GM19193 (cell line): ENCODE measurements around the gene RRAGC.

Experiments used
- POLR2A ChIP-seq: IDR thresholded peaks from 4 replicates; pipeline ENCODE4 v1.6.1; 2011; ENCODE audit not compliant: insufficient read depth, insufficient read length; ENCODE audit errors: extremely low read depth

The RRAGC gene

GRCh38 chr1:38831731-38832369, 27.7 kb downstream of the RRAGC start:
- no peak for TF ChIP-seq POLR2A

- TF ChIP-seq POLR2A = no peak
Measured at GRCh38 chr1:38829368-38829767, 30.2 kb downstream of the RRAGC start.

- TF ChIP-seq POLR2A = no peak
Measured at GRCh38 chr1:38827318-38827717, 32.3 kb downstream of the RRAGC start.

GRCh38 chr1:38826886-38827285, 32.7 kb downstream of the RRAGC start:
- no peak for TF ChIP-seq POLR2A

GRCh38 chr1:38826262-38826661, 33.3 kb downstream of the RRAGC start:
- TF ChIP-seq POLR2A = no peak

GRCh38 chr1:38820860-38821259, 38.7 kb downstream of the RRAGC start:
- no peak for TF ChIP-seq POLR2A

DNA sequence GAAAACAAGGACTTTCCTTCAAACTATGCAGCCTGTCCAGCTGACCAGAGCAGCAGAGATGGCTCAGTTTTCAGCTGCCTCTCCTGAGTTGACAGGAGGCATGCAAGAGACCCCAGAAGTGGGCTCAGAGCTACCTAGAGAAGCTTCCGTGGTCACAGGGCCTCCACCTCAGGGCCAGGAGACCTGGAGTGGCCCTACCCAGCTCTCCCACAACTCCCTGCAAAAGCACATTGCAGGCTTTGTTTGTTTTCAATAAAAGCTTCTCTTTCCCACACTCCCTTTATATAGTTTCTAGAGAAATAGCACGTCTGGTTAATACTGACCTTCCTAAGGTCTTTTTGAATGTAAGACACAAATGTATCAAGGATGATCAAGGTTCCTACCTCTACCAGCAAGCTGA, 40.1 kb downstream of the RRAGC start:
- TF ChIP-seq POLR2A = no peak

DNA sequence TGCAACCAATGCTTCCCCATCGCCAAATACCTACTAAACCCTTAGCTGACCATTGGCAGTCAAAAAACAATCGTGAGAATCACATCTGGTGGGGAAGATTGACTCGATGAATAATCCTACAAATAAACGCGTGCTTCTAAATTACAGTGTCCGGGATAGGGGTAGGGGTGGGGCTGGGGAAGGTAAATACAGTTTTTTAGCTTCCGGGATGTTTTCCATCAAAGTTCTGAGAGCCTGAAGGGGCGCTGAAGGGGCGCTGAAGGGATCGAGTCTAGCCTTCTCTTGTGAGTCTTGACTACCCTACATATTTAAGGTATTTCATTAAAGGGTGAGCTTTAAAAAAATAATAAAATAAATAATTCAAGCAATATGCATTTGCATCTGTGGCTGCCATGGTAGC, 40.5 kb downstream of the RRAGC start:
- TF ChIP-seq POLR2A = no peak

DNA sequence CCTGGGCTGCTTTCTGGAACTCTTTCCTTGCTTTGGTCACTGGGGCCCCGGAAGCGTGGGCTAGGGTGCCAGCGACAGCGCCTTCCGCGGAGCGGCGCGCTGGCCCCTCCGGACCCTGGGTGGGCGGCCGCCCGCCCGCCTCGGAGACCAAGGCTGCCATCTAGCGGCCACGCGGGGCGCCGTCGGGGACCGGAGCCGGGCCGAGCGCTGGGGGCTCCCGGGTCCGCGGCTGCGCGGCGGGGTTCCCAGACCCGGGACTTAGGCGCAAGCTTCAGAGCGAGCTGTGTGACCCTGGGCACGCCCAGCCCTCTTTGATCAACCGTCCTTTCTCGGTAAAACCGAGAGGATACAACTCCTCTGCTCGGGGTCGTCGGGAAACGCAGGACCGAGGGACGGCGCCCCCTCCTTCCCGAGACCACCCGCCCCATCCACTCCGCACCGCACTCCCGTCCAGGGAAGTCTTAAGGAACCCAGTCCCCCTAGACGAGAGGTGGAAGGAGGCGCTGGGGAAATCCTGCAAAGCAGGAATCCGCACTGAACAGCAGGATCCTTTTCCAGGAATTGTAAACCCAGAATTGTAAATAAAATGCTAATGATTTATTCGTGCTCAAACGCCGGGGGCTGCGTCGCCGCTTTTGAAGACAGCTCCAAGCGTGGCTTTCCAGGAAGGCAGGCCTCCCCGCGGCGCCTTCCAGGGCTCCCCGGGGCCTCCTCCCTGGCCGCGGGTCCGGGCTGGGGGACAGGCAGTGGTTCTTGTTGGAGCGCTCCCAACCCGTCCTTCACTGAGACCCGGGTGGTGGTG, 41.2 kb downstream of the RRAGC start:
- TF ChIP-seq POLR2A = no peak

DNA sequence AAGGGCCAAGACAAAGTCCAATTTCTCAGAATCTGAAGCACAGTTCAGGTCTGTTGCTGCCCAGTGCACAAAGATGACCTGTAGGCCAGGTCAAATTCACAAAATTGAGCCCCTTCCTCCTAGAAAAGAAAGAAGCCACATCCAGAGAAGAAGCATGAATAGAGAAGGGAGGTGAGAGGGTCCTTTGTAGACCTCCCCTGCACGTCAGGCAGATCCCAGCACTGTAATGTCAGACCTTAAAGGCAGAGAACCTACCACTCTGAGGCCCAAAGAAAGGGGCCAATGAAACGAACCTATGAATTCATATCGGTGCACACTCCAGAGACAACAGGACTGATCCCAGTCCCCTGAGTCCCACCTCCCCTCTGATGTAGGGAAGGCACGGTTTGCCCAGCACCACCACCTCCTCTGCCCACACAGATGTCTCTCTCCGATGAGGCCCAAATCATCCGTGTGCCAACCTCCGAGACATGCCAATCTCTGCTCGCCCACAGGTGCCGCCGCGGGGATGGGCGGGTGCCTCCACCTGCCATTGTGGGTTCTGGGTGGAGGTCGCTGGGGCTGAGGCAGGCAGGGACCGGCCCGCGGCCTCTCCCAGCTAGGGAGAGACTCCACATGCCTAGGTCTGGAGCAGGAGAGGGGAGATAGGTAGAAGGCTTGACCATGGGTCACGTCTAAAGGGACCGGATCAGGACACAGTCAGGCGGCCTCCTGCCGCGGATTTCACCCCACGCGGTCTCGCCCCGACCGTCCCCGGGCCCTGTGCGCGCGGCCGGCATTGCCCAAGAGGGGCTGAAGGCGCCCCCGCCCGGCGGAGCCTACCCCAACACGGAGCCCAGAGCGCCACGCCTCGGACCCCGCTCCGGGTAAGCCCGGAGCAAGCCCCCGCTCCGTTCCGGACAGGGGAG, 42.1 kb downstream of the RRAGC start:
- TF ChIP-seq POLR2A = no peak

GRCh38 chr1:38815903-38816627, 43.5 kb downstream of the RRAGC start:
- TF ChIP-seq POLR2A = peak; percentile 23

DNA sequence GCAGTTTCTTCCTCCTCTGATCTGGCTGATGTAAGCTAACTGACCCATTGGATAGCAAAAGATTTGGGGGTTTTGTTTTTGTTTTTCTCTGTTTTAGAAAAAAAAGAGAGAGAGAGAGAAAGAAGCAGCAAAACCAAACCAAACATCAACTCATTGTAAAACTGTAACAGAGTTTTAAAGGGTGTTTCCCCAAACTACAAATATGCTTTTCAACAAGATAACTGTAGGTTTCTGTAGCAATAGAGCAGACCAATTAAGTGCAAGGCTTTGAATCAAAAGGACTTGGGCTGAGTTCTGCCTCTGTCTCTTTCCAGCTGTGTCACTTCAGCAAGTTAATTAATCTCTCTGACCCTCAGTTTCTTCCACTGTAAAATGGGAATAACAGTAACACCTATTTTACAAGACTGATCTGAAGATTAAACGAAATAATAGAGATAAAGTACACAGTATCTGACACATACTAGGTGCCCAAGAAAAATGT, 44.5 kb downstream of the RRAGC start:
- no peak for TF ChIP-seq POLR2A

GRCh38 chr1:38814444-38814983, 45.1 kb downstream of the RRAGC start:
- TF ChIP-seq POLR2A = no peak

DNA sequence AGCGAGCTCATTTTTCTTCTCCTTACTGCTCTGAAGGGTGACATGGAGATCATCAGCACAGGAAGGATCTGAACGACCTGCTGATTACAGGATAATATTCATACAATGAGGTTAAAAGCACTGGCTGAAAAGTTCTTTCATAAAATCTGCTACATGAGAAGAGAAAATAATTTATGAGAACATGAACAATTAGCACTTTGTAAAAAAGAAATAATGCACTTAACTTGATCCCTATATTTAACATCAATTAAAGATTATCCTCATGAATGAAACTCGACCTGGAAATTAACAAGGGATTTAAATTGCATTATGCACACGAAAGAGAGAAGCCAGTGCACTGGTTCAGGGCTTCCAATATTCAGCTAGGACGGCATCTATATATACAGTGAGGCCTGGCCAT, 46.6 kb downstream of the RRAGC start:
- TF ChIP-seq POLR2A = no peak

DNA sequence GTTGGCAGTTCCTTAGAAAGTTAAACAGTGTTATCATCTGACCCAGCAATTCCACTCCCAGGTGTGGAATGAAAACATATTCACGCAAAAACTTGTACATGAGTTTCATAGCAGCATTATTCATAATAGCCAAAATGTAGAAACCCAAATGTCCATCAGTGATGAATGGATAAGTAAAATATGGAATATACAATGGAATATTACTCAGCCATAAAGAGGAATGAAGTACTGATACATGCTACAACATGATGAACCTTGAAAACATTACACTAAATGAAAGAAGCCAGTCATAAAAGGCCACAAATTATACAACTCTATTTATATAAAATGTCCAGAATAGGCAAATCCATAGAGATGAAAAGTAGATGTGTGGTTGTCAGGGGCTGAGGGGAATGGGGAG, 53.5 kb downstream of the RRAGC start:
- TF ChIP-seq POLR2A = no peak

GRCh38 chr1:38805036-38805435, 54.5 kb downstream of the RRAGC start:
- no peak for TF ChIP-seq POLR2A
